PC-3 (cell line): ENCODE measurements around the gene ATP10A. TPM values are rescaled to one million over a fixed set of nuclear protein-coding genes. Genes with fewer than 3 reads are reported as not detected.

Source experiments
- ATAC-seq: fragments of 200-7000 bp; cut with Tn5 transposase; 2 replicates; pipeline ENCODE4 v1.9.1; 2020; ENCODE audit warnings: mild to moderate bottlenecking, moderate library complexity
- BruUV-seq: library from RNA; stranded (reverse); fragments of 400-500 nt; replicated peaks from 2 replicates; lab custom pipeline; 2021; lab: Mats Ljungman, UMichigan
- CTCF ChIA-PET: fragments of 300-600 bp; sonication (Branson Sonifier 250); formaldehyde crosslinking; loops from one replicate; lab custom pipeline; 2022; ENCODE audit warnings: antibody characterized with exemption; lab: Charles Lee
- POLR2A ChIA-PET: fragments of 300-600 bp; sonication (Branson Sonifier 250); formaldehyde crosslinking; loops from one replicate; lab custom pipeline; 2022; ENCODE audit warnings: antibody characterized with exemption; ENCODE audit not compliant: unreplicated experiment; lab: Charles Lee
- DNase-seq: peaks from one replicate; pipeline ENCODE4 v3.0.0-alpha.2; 2015
- H2AFZ ChIP-seq: fragments of 300-600 bp; sonication (generic); 2 replicates; pipeline ENCODE4 v1.6.0; 2016; ENCODE audit warnings: antibody characterized with exemption, low read length
- H3F3A ChIP-seq: fragments of 300-600 bp; sonication (generic); one replicate; pipeline ENCODE4 v1.6.0; 2017; ENCODE audit warnings: antibody characterized with exemption, low read length, control low read depth, mild to moderate bottlenecking; ENCODE audit not compliant: unreplicated experiment
- H3K27ac ChIP-seq: fragments of 300-600 bp; sonication (generic); 2 replicates; pipeline ENCODE4 v1.5.1; 2016; ENCODE audit warnings: mild to moderate bottlenecking, low read length
- H3K27me3 ChIP-seq: fragments of 300-600 bp; sonication (generic); 2 replicates; pipeline ENCODE4 v1.6.1; 2016; ENCODE audit warnings: low read length, mixed read lengths
- H3K36me3 ChIP-seq: fragments of 300-600 bp; sonication (generic); 2 replicates; pipeline ENCODE4 v1.6.1; 2016; ENCODE audit warnings: low read depth, mixed run types, low read length, mixed read lengths
- H3K4me1 ChIP-seq: fragments of 300-600 bp; sonication (generic); 2 replicates; pipeline ENCODE4 v1.5.1; 2016; ENCODE audit warnings: low read length; ENCODE audit not compliant: insufficient read depth
- H3K4me2 ChIP-seq: fragments of 300-600 bp; sonication (generic); 2 replicates; pipeline ENCODE4 v1.6.0; 2016; ENCODE audit warnings: low read length
- H3K4me3 ChIP-seq: fragments of 300-600 bp; sonication (generic); 2 replicates; pipeline ENCODE4 v1.5.1; 2016; ENCODE audit warnings: mild to moderate bottlenecking, low read length, mixed read lengths
- H3K79me2 ChIP-seq: fragments of 300-600 bp; sonication (generic); 2 replicates; pipeline ENCODE4 v1.6.1; 2017; ENCODE audit warnings: low read length, mixed read lengths
- H3K9ac ChIP-seq: fragments of 300-600 bp; sonication (generic); 2 replicates; pipeline ENCODE4 v1.6.0; 2016; ENCODE audit warnings: mild to moderate bottlenecking, low read length
- H3K9me2 ChIP-seq: fragments of 300-600 bp; sonication (generic); replicated peaks from 2 replicates; pipeline ENCODE4 v1.6.1; 2016; ENCODE audit warnings: mixed run types, low read length, mixed read lengths
- H3K9me3 ChIP-seq: fragments of 300-600 bp; sonication (generic); 2 replicates; pipeline ENCODE4 v1.6.1; 2016; ENCODE audit warnings: low read length, mixed read lengths
- H4K20me1 ChIP-seq: fragments of 300-600 bp; sonication (generic); 2 replicates; pipeline ENCODE4 v1.6.1; 2016; ENCODE audit warnings: low read length, mixed read lengths
- EZH2 ChIP-seq: fragments of 300-600 bp; sonication (generic); IDR thresholded peaks from one replicate; pipeline ENCODE4 v1.6.1; 2017; ENCODE audit warnings: antibody characterized with exemption, mild to moderate bottlenecking, low read length; ENCODE audit not compliant: unreplicated experiment
- EZH2phosphoT487 ChIP-seq: fragments of 300-600 bp; sonication (generic); IDR thresholded peaks from 2 replicates; pipeline ENCODE4 v1.6.1; 2018; ENCODE audit warnings: mild to moderate bottlenecking, antibody characterized with exemption, low read length, borderline replicate concordance
- intact Hi-C: fragments of 100-400 bp; cut with micrococcal nuclease; formaldehyde crosslinking; loops from 2 replicates; pipeline ENCODE4 v1.9.0; 2023
- total RNA-seq: library from RNA; depleted of rRNA; stranded (reverse); fragments of >200 nt; gene quantifications from 2 replicates; pipeline ENCODE4 v1.2.3, GENCODE V29; 2014
- TF ChIP-seq, protein P1 (sequence below): fragments of 300-600 bp; sonication (generic); conservative IDR thresholded peaks from 2 replicates; pipeline ENCODE4 v1.5.1; 2017; ENCODE audit warnings: antibody characterized with exemption, low read depth, mild to moderate bottlenecking, low read length

ATP10A gene
- total RNA-seq, 1 experiment from 2014 or later = 2.6 TPM

DNA sequence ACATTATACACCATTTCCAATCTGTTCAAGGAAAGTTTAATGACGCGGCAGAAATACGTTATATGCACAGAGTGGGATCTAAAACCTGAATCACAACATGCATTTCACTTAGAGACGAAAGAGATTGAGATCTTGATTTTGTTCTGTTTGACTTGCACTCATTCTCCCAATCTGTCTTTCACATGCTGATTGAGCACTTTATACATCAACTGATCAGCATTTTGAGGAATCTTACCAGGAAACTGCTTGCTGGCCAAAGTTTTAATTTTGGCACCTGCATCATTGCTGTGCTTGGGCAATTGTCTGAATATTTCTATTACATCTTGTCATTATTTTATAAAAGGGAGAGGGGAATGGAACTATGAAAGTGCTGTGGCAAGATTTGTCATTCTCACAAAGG is 47.7 kb upstream of the ATP10A start:
- Histone ChIP-seq H3K9me2 (no peaks in the 10 kb centered on the region), H3K79me2 (no peaks in the 10 kb centered on the region), H2AFZ (no peak overlapping the region), H3F3A (no peaks in the 10 kb centered on the region), H3K4me1 (no peaks in the 10 kb centered on the region), H3K27me3 (no peaks in the 10 kb centered on the region), H3K9ac (no peak overlapping the region), H3K4me3 (no peak overlapping the region), H3K4me2 (no peak overlapping the region), H4K20me1 (no peaks in the 10 kb centered on the region), H3K9me3 (peaks cover 6% of the 10 kb centered on the region; the same call in 1 of the 2 replicates), H3K36me3 (no peaks in the 10 kb centered on the region), H3K27ac (no peak overlapping the region)
- no TSS peak for BruUV-seq
- ChIA-PET CTCF (no interaction called here), POLR2A (no interaction called here)
- ATAC-seq (no peak), DNase-seq (no peak)
- intact Hi-C loops = no loop called here
- TF ChIP-seq, protein P1, sequence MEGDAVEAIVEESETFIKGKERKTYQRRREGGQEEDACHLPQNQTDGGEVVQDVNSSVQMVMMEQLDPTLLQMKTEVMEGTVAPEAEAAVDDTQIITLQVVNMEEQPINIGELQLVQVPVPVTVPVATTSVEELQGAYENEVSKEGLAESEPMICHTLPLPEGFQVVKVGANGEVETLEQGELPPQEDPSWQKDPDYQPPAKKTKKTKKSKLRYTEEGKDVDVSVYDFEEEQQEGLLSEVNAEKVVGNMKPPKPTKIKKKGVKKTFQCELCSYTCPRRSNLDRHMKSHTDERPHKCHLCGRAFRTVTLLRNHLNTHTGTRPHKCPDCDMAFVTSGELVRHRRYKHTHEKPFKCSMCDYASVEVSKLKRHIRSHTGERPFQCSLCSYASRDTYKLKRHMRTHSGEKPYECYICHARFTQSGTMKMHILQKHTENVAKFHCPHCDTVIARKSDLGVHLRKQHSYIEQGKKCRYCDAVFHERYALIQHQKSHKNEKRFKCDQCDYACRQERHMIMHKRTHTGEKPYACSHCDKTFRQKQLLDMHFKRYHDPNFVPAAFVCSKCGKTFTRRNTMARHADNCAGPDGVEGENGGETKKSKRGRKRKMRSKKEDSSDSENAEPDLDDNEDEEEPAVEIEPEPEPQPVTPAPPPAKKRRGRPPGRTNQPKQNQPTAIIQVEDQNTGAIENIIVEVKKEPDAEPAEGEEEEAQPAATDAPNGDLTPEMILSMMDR = no peak
- no peak for TF ChIP-seq EZH2phosphoT487
- TF ChIP-seq EZH2 = no peak

DNA sequence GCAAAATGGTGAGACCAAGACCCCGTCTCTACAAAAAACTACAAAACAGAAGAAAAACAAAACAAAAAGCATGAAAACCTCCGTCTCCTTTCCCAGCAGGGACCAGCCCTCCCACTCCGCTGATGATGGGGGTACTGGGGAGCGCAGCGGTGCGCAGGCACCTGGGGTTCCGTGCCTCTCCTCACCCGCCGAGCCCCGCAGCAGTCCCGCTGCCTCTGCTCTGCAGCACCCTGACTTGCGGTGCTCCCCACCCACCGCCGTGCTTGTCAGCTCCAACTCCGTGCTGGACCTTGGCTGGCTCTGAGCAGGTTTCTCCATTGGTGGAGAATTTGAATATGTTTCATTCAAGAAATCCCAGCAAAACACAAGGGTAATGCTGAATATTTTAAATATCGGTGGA is 46.7 kb upstream of the ATP10A start:
- Histone ChIP-seq H3K9ac (no peak overlapping the region), H3K27me3 (no peaks in the 10 kb centered on the region), H3K4me1 (peaks cover 4% of the 10 kb centered on the region; the same call in 1 of the 2 replicates), H3F3A (no peaks in the 10 kb centered on the region), H3K9me2 (no peaks in the 10 kb centered on the region), H3K4me2 (no peak overlapping the region), H3K27ac (no peak overlapping the region), H2AFZ (no peak overlapping the region), H3K79me2 (no peaks in the 10 kb centered on the region), H3K9me3 (peaks cover 6% of the 10 kb centered on the region; the same call in 1 of the 2 replicates), H3K36me3 (no peaks in the 10 kb centered on the region), H3K4me3 (no peak overlapping the region), H4K20me1 (no peaks in the 10 kb centered on the region)
- no peak for TF ChIP-seq EZH2phosphoT487
- TF ChIP-seq, protein P1 = no peak
- no peak for TF ChIP-seq EZH2
- DNase-seq (no peak), ATAC-seq (no peak)
- no TSS peak for BruUV-seq
- intact Hi-C loops = no loop called here
- POLR2A ChIA-PET = no interaction called here
- CTCF ChIA-PET = no interaction called here

DNA sequence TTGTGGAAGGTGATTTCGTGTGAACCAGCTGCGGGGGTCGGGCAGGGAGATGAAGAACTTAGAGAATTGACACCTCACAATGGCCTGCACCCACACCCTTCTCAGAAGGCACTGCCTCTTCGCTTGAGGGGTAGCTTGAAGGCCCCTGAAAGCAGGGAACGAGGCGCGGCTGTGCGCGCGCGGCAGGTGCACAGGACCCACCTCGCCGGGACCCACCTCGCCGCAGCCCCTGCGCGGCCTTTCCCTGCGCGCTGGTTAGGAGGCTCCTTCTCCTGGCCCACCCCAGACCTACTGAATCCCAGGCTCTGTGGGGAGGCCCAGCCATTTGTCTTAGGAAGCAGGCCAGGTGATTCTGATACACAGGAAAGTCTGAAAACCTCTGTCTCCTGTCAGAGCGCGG is 46.2 kb upstream of the ATP10A start:
- intact Hi-C loops = no loop called here
- no peaks in the 10 kb centered on the region for H3F3A ChIP-seq
- H3K79me2 ChIP-seq = no peaks in the 10 kb centered on the region
- TF ChIP-seq EZH2phosphoT487 = no peak
- TF ChIP-seq, protein P1 = no peak
- TF ChIP-seq EZH2 = no peak
- ChIA-PET POLR2A (no interaction called here), CTCF (no interaction called here)
- no peak overlapping the region for H3K4me3 ChIP-seq
- BruUV-seq = no TSS peak
- ATAC-seq = no peak
- no peaks in the 10 kb centered on the region for H3K9me2 ChIP-seq
- no peak overlapping the region for H3K27ac ChIP-seq
- H3K4me2 ChIP-seq = no peak overlapping the region
- no peak overlapping the region for H3K9ac ChIP-seq
- no peak overlapping the region for H2AFZ ChIP-seq
- no peak for DNase-seq
- H3K27me3 ChIP-seq = no peaks in the 10 kb centered on the region
- H3K4me1 ChIP-seq = peaks cover 6% of the 10 kb centered on the region; the same call in 1 of the 2 replicates
- peaks cover 2% of the 10 kb centered on the region; the same call in 1 of the 2 replicates for H3K9me3 ChIP-seq
- H4K20me1 ChIP-seq = no peaks in the 10 kb centered on the region
- no peaks in the 10 kb centered on the region for H3K36me3 ChIP-seq
